HepG2 (cell line): ENCODE measurements around the gene FBXL12. TPM values are rescaled to one million over a fixed set of nuclear protein-coding genes. Genes with fewer than 3 reads are reported as not detected.

Experiments used
- AFF4 ChIP-seq: sonication (generic); formaldehyde crosslinking; IDR thresholded peaks from 2 replicates; pipeline ENCODE4 v1.4.0; 2020; ENCODE audit warnings: missing genetic modification reagents
- AGO2 ChIP-seq: fragments of 200-400 bp; formaldehyde crosslinking; optimal IDR thresholded peaks from 2 replicates; pipeline ENCODE3; 2017; ENCODE audit warnings: mild to moderate bottlenecking, low read depth, low read length, moderate library complexity
- ARHGAP35 ChIP-seq: sonication (generic); formaldehyde crosslinking; IDR thresholded peaks from 2 replicates; pipeline ENCODE4 v1.9.0; 2022; ENCODE audit warnings: mild to moderate bottlenecking, inconsistent platforms, moderate library complexity, missing genetic modification reagents, borderline replicate concordance
- ARID4A ChIP-seq: sonication (generic); formaldehyde crosslinking; IDR thresholded peaks from 2 replicates; pipeline ENCODE4 v1.5.0; 2020; ENCODE audit warnings: mild to moderate bottlenecking, missing genetic modification reagents, borderline replicate concordance
- DRAP1 ChIP-seq: IDR thresholded peaks from 2 replicates; pipeline ENCODE4 v1.6.1; 2016; ENCODE audit warnings: missing genetic modification reagents, missing compliant biosample characterization
- EEA1 ChIP-seq: sonication (generic); formaldehyde crosslinking; IDR thresholded peaks from 2 replicates; pipeline ENCODE4 v1.5.1; 2020; ENCODE audit warnings: mild to moderate bottlenecking, missing genetic modification reagents, borderline replicate concordance
- ELF3 ChIP-seq: IDR thresholded peaks from 2 replicates; pipeline ENCODE4 v1.6.1; 2016; ENCODE audit warnings: missing genetic modification reagents, missing compliant biosample characterization
- HES4 ChIP-seq: sonication (generic); formaldehyde crosslinking; IDR thresholded peaks from 2 replicates; pipeline ENCODE4 v1.9.0; 2021; ENCODE audit warnings: mild to moderate bottlenecking, missing genetic modification reagents, borderline replicate concordance
- HMG20A ChIP-seq: IDR thresholded peaks from 2 replicates; pipeline ENCODE4 v1.6.1; 2016; ENCODE audit warnings: borderline replicate concordance
- KMT2B ChIP-seq: IDR thresholded peaks from 2 replicates; pipeline ENCODE4 v1.6.1; 2016; ENCODE audit warnings: missing genetic modification reagents, missing compliant biosample characterization
- LBX2 ChIP-seq: sonication (generic); formaldehyde crosslinking; IDR thresholded peaks from 2 replicates; pipeline ENCODE4 v1.5.0; 2020; ENCODE audit warnings: missing genetic modification reagents, mild to moderate bottlenecking, borderline replicate concordance
- NKX3-1 ChIP-seq: sonication (generic); formaldehyde crosslinking; IDR thresholded peaks from 2 replicates; pipeline ENCODE4 v1.5.0; 2020; ENCODE audit warnings: missing genetic modification reagents
- ZBTB49 ChIP-seq: sonication (generic); formaldehyde crosslinking; IDR thresholded peaks from 2 replicates; pipeline ENCODE4 v1.4.0; 2020; ENCODE audit warnings: missing genetic modification reagents, borderline replicate concordance
- ZFAT ChIP-seq: sonication (generic); formaldehyde crosslinking; conservative IDR thresholded peaks from 2 replicates; pipeline ENCODE4 v1.8.1; 2023; ENCODE audit warnings: missing genetic modification reagents, inconsistent platforms
- ZNF30 ChIP-seq: sonication (generic); formaldehyde crosslinking; IDR thresholded peaks from 2 replicates; pipeline ENCODE4 v1.5.0; 2020; ENCODE audit warnings: mild to moderate bottlenecking, missing genetic modification reagents
- ZNF773 ChIP-seq: sonication (generic); formaldehyde crosslinking; IDR thresholded peaks from 2 replicates; pipeline ENCODE4 v1.4.0; 2020; ENCODE audit warnings: missing genetic modification reagents, borderline replicate concordance
- polyA plus RNA-seq, 8 experiments: library from polyadenylated mRNA; depleted of rRNA in 3 of 8; stranded (reverse) in 7 of 8; unstranded in 1 of 8; fragments of >200 nt; fragmentation: Illumina TruSeq in 4 of 8; extraction: Trizol in 4 of 8; gene quantifications; 2 replicates each; pipeline versions ENCODE4 v1.2.1 to v1.2.3, GENCODE V29; 2011 to 2016; ENCODE audit warnings: low read depth in 4 of 8, missing spikeins in 1 of 8, mixed read lengths in 1 of 8; ENCODE audit not compliant: insufficient read depth in 1 of 8
- total RNA-seq, 5 experiments: library from RNA; depleted of rRNA; stranded (reverse); fragments of >200 nt; fragmentation: Illumina TruSeq; extraction: Trizol; gene quantifications; 2 replicates each; pipeline ENCODE4 v1.2.3, GENCODE V29; 2016; ENCODE audit warnings: low read depth in 1 of 5

Gene FBXL12
- total and polyA plus RNA-seq, 2 of the 13 experiments (the other 11 are each of a cell fraction or from before 2014, with no cell fraction given) = 20.4 to 23.1 TPM

GRCh38 chr19:9827289-9828238, 8.7 kb upstream of the FBXL12 start, which contains the start of gene UBL5 (continued):
- TF ChIP-seq HES4 (CRISPR knock-in tag) (peak; percentile 80; the same call in 1 of the 2 replicates), HMG20A (CRISPR knock-in tag) (no peak), ZNF773 (no peak), AFF4 (CRISPR knock-in tag) (no peak), AGO2 (peak; percentile 48), LBX2 (no peak), ARHGAP35 (CRISPR knock-in tag) (peak; percentile 64; the same call in 1 of the 2 replicates), DRAP1 (CRISPR knock-in tag) (peak; percentile 89), ELF3 (peak; percentile 87), ZBTB49 (CRISPR knock-in tag) (0 out of 2 replicates have a peak, but pooled peaks have one; percentile 14), KMT2B (CRISPR knock-in tag) (peak; percentile 89), ZFAT (CRISPR knock-in tag) (no peak), ARID4A (CRISPR knock-in tag) (peak; percentile 95), NKX3-1 (CRISPR knock-in tag) (0 out of 2 replicates have a peak, but pooled peaks have one; percentile 15), EEA1 (CRISPR knock-in tag) (peak; percentile 69; the same call in 1 of the 2 replicates), ZNF30 (CRISPR knock-in tag) (no peak)
